HepG2 (cell line): ENCODE data around the gene SLC25A19. TPM values are rescaled to one million over a fixed set of nuclear protein-coding genes. Genes with fewer than 3 reads are reported as not detected.

Experiments used
- CBX1 ChIP-seq: IDR thresholded peaks from one replicate; pipeline ENCODE4 v1.6.1; 2016; ENCODE audit warnings: antibody characterized with exemption, low read depth
- DPF2 ChIP-seq: sonication (generic); formaldehyde crosslinking; IDR thresholded peaks from 2 replicates; pipeline ENCODE4 v1.4.0; 2020; ENCODE audit warnings: mild to moderate bottlenecking, low read depth, missing genetic modification reagents, borderline replicate concordance
- MIER2 ChIP-seq: IDR thresholded peaks from 2 replicates; pipeline ENCODE4 v1.6.1; 2016; ENCODE audit warnings: missing biosample characterization, missing genetic modification reagents
- MIER3 ChIP-seq: IDR thresholded peaks from 2 replicates; pipeline ENCODE4 v1.6.1; 2016; ENCODE audit warnings: missing compliant biosample characterization, borderline replicate concordance
- NFYC ChIP-seq: IDR thresholded peaks from 2 replicates; pipeline ENCODE4 v1.6.1; 2016; ENCODE audit warnings: missing genetic modification reagents, missing compliant biosample characterization
- SIX1 ChIP-seq: sonication (generic); formaldehyde crosslinking; IDR thresholded peaks from 2 replicates; pipeline ENCODE4 v1.4.0; 2020; ENCODE audit warnings: missing genetic modification reagents, borderline replicate concordance
- TMF1 ChIP-seq: sonication (generic); formaldehyde crosslinking; IDR thresholded peaks from 2 replicates; pipeline ENCODE4 v1.8.1; 2022; ENCODE audit warnings: low read depth, missing genetic modification reagents
- TOPORS ChIP-seq: sonication (generic); formaldehyde crosslinking; IDR thresholded peaks from 2 replicates; pipeline ENCODE4 v1.8.0; 2023; ENCODE audit warnings: mild to moderate bottlenecking, missing genetic modification reagents
- ZBTB7A ChIP-seq: sonication (generic); formaldehyde crosslinking; IDR thresholded peaks from 2 replicates; pipeline ENCODE4 v1.8.0; 2022; ENCODE audit warnings: mild to moderate bottlenecking, missing genetic modification reagents
- ZEB1 ChIP-seq: IDR thresholded peaks from 2 replicates; pipeline ENCODE4 v1.6.1; 2012; ENCODE audit warnings: mild to moderate bottlenecking, low read depth, inconsistent platforms; ENCODE audit not compliant: insufficient replicate concordance
- ZMYM3 ChIP-seq: sonication (generic); formaldehyde crosslinking; IDR thresholded peaks from 2 replicates; pipeline ENCODE4 v1.5.1; 2020; ENCODE audit warnings: mild to moderate bottlenecking, missing genetic modification reagents
- ZNF124 ChIP-seq: sonication (generic); formaldehyde crosslinking; IDR thresholded peaks from 2 replicates; pipeline ENCODE4 v1.4.0; 2020; ENCODE audit warnings: missing genetic modification reagents
- ZNF274 ChIP-seq: sonication (generic); formaldehyde crosslinking; IDR thresholded peaks from 2 replicates; pipeline ENCODE4 v1.5.1; 2020; ENCODE audit warnings: mild to moderate bottlenecking, missing genetic modification reagents
- ZNF30 ChIP-seq: sonication (generic); formaldehyde crosslinking; IDR thresholded peaks from 2 replicates; pipeline ENCODE4 v1.5.0; 2020; ENCODE audit warnings: mild to moderate bottlenecking, missing genetic modification reagents
- ZNF335 ChIP-seq: sonication (generic); formaldehyde crosslinking; IDR thresholded peaks from 2 replicates; pipeline ENCODE4 v1.4.0; 2020; ENCODE audit warnings: missing genetic modification reagents
- ZNF33B ChIP-seq: sonication (generic); formaldehyde crosslinking; IDR thresholded peaks from 2 replicates; pipeline ENCODE4 v1.5.1; 2020; ENCODE audit warnings: mild to moderate bottlenecking, missing genetic modification reagents
- ZNF652 ChIP-seq: IDR thresholded peaks from 2 replicates; pipeline ENCODE4 v1.6.1; 2016; ENCODE audit warnings: low read depth, borderline replicate concordance
- ZNF788 ChIP-seq: sonication (generic); formaldehyde crosslinking; IDR thresholded peaks from 2 replicates; pipeline ENCODE4 v1.5.0; 2020; ENCODE audit warnings: mild to moderate bottlenecking, missing genetic modification reagents, borderline replicate concordance
- polyA plus RNA-seq, 8 experiments: library from polyadenylated mRNA; depleted of rRNA in 3 of 8; stranded (reverse) in 7 of 8; unstranded in 1 of 8; fragments of >200 nt; fragmentation: Illumina TruSeq in 4 of 8; extraction: Trizol in 4 of 8; gene quantifications; 2 replicates each; pipeline versions ENCODE4 v1.2.1 to v1.2.3, GENCODE V29; 2011 to 2016; ENCODE audit warnings: low read depth in 4 of 8, missing spikeins in 1 of 8, mixed read lengths in 1 of 8; ENCODE audit not compliant: insufficient read depth in 1 of 8
- total RNA-seq, 5 experiments: library from RNA; depleted of rRNA; stranded (reverse); fragments of >200 nt; fragmentation: Illumina TruSeq; extraction: Trizol; gene quantifications; 2 replicates each; pipeline ENCODE4 v1.2.3, GENCODE V29; 2016; ENCODE audit warnings: low read depth in 1 of 5
- TF ChIP-seq, protein P1 (sequence below): sonication (generic); formaldehyde crosslinking; IDR thresholded peaks from 2 replicates; pipeline ENCODE4 v1.5.0; 2020; ENCODE audit warnings: mild to moderate bottlenecking, missing genetic modification reagents, moderate library complexity
- TF ChIP-seq, protein P2 (sequence below): sonication (generic); formaldehyde crosslinking; IDR thresholded peaks from 2 replicates; pipeline ENCODE4 v1.5.0; 2020; ENCODE audit warnings: mild to moderate bottlenecking, missing genetic modification reagents
- TF ChIP-seq, protein P3 (sequence below): IDR thresholded peaks from 2 replicates; pipeline ENCODE4 v1.6.1; 2012; ENCODE audit warnings: low read depth, low read length, improper control_type of control experiment
- TF ChIP-seq, protein P4 (sequence below): sonication (generic); formaldehyde crosslinking; IDR thresholded peaks from 2 replicates; pipeline ENCODE4 v1.5.0; 2020; ENCODE audit warnings: mild to moderate bottlenecking, missing genetic modification reagents

Gene SLC25A19
- total and polyA plus RNA-seq, 2 of the 13 experiments (the other 11 are each of a cell fraction or from before 2014, with no cell fraction given), result 24.4 to 41.4 TPM

DNA sequence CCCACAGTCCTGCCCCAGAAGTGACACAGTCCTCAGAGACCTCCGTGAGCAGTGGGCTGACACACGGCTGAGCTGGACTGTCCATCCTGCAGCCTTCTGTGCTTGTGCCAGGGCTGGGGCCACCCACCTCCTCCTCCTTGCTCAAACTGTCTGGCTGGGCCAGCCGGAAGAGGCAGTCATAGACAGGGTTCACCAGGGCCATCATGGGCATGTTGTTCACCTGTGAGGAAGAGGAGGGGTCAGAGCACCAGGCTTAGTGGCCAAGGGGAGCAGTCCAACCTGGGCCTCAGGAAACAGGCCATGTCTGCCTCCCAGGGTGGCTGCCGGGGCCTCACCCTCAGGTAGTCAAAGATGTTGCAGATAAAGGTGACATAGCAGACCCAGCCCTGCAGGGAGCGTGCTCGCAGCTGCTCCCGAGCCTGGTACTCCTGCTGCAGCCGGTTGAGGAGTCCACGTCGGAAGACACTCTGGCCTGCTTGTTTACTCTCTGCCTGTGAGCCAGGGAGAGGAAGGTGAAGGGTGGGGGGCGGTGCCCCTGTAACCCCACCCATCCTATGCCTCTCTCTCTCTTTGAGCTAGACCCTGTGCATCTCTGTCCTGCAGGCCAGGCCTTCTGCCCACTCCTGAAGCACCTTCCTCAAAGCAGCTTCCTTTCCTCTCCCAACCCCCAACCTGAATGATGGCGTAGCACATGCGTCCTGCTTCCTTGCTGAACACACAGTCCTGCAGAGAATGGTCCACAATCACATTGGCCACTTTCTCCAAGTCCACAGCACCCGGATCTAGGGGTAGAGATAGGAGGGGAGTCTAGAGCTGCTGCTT is 21.6 kb downstream of the SLC25A19 start (continued):
- peak; percentile 76 for TF ChIP-seq TOPORS (CRISPR knock-in tag)
- TF ChIP-seq, protein P1, sequence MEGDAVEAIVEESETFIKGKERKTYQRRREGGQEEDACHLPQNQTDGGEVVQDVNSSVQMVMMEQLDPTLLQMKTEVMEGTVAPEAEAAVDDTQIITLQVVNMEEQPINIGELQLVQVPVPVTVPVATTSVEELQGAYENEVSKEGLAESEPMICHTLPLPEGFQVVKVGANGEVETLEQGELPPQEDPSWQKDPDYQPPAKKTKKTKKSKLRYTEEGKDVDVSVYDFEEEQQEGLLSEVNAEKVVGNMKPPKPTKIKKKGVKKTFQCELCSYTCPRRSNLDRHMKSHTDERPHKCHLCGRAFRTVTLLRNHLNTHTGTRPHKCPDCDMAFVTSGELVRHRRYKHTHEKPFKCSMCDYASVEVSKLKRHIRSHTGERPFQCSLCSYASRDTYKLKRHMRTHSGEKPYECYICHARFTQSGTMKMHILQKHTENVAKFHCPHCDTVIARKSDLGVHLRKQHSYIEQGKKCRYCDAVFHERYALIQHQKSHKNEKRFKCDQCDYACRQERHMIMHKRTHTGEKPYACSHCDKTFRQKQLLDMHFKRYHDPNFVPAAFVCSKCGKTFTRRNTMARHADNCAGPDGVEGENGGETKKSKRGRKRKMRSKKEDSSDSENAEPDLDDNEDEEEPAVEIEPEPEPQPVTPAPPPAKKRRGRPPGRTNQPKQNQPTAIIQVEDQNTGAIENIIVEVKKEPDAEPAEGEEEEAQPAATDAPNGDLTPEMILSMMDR (CRISPR knock-in tag), result peak; percentile 91
- TF ChIP-seq, protein P2, sequence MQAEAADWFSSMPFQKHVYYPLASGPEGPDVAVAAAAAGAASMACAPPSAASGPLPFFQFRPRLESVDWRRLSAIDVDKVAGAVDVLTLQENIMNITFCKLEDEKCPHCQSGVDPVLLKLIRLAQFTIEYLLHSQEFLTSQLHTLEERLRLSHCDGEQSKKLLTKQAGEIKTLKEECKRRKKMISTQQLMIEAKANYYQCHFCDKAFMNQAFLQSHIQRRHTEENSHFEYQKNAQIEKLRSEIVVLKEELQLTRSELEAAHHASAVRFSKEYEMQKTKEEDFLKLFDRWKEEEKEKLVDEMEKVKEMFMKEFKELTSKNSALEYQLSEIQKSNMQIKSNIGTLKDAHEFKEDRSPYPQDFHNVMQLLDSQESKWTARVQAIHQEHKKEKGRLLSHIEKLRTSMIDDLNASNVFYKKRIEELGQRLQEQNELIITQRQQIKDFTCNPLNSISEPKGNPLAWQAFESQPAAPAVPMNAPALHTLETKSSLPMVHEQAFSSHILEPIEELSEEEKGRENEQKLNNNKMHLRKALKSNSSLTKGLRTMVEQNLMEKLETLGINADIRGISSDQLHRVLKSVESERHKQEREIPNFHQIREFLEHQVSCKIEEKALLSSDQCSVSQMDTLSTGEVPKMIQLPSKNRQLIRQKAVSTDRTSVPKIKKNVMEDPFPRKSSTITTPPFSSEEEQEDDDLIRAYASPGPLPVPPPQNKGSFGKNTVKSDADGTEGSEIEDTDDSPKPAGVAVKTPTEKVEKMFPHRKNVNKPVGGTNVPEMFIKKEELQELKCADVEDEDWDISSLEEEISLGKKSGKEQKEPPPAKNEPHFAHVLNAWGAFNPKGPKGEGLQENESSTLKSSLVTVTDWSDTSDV, result peak; percentile 60; the same call in 1 of the 2 replicates
- TF ChIP-seq ZNF124, result 0 out of 2 replicates have a peak, but pooled peaks have one; percentile 47
- TF ChIP-seq NFYC (CRISPR knock-in tag), result 0 out of 2 replicates have a peak, but pooled peaks have one; percentile 36
- TF ChIP-seq ZBTB7A (CRISPR knock-in tag), result peak; percentile 52; the same call in 1 of the 2 replicates
- no peak for TF ChIP-seq ZNF30
- peak; percentile 78 for TF ChIP-seq DPF2
- no peak for TF ChIP-seq CBX1
- peak; percentile 87 for TF ChIP-seq ZMYM3
- peak; percentile 61; the same call in 1 of the 2 replicates for TF ChIP-seq ZNF33B
- peak; percentile 50 for TF ChIP-seq ZEB1
- TF ChIP-seq, protein P3, sequence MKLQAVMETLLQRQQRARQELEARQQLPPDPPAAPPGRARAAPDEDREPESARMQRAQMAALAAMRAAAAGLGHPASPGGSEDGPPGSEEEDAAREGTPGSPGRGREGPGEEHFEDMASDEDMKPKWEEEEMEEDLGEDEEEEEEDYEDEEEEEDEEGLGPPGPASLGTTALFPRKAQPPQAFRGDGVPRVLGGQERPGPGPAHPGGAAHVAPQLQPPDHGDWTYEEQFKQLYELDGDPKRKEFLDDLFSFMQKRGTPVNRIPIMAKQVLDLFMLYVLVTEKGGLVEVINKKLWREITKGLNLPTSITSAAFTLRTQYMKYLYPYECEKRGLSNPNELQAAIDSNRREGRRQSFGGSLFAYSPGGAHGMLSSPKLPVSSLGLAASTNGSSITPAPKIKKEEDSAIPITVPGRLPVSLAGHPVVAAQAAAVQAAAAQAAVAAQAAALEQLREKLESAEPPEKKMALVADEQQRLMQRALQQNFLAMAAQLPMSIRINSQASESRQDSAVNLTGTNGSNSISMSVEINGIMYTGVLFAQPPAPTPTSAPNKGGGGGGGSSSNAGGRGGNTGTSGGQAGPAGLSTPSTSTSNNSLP, result no peak
- peak; percentile 63; the same call in 1 of the 2 replicates for TF ChIP-seq ZNF788
- TF ChIP-seq ZNF652 (CRISPR knock-in tag), result peak; percentile 85
- TF ChIP-seq ZNF274 (CRISPR knock-in tag), result peak; percentile 92
- TF ChIP-seq MIER3 (CRISPR knock-in tag), result peak; percentile 68; the same call in 1 of the 2 replicates
- peak; percentile 48; the same call in 1 of the 2 replicates for TF ChIP-seq MIER2 (CRISPR knock-in tag)
- peak; percentile 68; the same call in 1 of the 2 replicates for TF ChIP-seq TMF1 (CRISPR knock-in tag)
- TF ChIP-seq, protein P4, sequence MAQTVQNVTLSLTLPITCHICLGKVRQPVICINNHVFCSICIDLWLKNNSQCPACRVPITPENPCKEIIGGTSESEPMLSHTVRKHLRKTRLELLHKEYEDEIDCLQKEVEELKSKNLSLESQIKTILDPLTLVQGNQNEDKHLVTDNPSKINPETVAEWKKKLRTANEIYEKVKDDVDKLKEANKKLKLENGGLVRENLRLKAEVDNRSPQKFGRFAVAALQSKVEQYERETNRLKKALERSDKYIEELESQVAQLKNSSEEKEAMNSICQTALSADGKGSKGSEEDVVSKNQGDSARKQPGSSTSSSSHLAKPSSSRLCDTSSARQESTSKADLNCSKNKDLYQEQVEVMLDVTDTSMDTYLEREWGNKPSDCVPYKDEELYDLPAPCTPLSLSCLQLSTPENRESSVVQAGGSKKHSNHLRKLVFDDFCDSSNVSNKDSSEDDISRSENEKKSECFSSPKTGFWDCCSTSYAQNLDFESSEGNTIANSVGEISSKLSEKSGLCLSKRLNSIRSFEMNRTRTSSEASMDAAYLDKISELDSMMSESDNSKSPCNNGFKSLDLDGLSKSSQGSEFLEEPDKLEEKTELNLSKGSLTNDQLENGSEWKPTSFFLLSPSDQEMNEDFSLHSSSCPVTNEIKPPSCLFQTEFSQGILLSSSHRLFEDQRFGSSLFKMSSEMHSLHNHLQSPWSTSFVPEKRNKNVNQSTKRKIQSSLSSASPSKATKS, result no peak
- TF ChIP-seq ZNF335 (CRISPR knock-in tag), result peak; percentile 98
- TF ChIP-seq SIX1, result 0 out of 2 replicates have a peak, but pooled peaks have one; percentile 30
